Pulmonary artery endothelial cell (primary cell): ENCODE results near the gene CLSTN1. TPM values are rescaled to one million over a fixed set of nuclear protein-coding genes. Genes with fewer than 3 reads are reported as not detected.

Source experiments
- DNase-seq: peaks from one replicate; pipeline ENCODE4 v3.0.0-alpha.2; 2011; ENCODE audit warnings: low read depth, low spot score
- total RNA-seq: library from RNA; depleted of rRNA; stranded (reverse); fragments of >200 nt; gene quantifications from 2 replicates; pipeline ENCODE4 v1.2.3, GENCODE V29; 2014

The CLSTN1 gene
- total RNA-seq, 1 donor from 2014 or later: 79.8 TPM

- no peak for DNase-seq
These were observed 136.5 kb downstream of the CLSTN1 start for GRCh38 chr1:9687120-9687873.

- no peak for DNase-seq
These were observed 139.0 kb downstream of the CLSTN1 start for GRCh38 chr1:9684801-9685200.

- DNase-seq: no peak
These were observed 142.9 kb downstream of the CLSTN1 start for GRCh38 chr1:9680828-9681227.

GRCh38 chr1:9680091-9680490, 143.7 kb downstream of the CLSTN1 start:
- DNase-seq: no peak

Other genes with a start within 250 kb of the CLSTN1 start
- gene TMEM201, start 235.1 kb downstream of the CLSTN1 start, total RNA-seq: 5.9 and 6.0 TPM in 2 replicates
- 5.4 and 5.7 TPM in 2 replicates for gene PIK3CD, start 172.2 kb downstream of the CLSTN1 start, total RNA-seq
- gene CTNNBIP1, start 86.3 kb upstream of the CLSTN1 start, total RNA-seq: 32.4 and 48.7 TPM in 2 replicates
- gene LZIC, start 119.4 kb upstream of the CLSTN1 start, total RNA-seq: 23.7 and 31.6 TPM in 2 replicates
- gene NMNAT1, start 119.5 kb upstream of the CLSTN1 start, total RNA-seq: 10.6 and 11.8 TPM in 2 replicates
- 0.26 TPM in 1 of 2 replicates, not detected in the other for gene RBP7, start 173.3 kb upstream of the CLSTN1 start, total RNA-seq
- gene UBE4B, start 209.0 kb upstream of the CLSTN1 start, total RNA-seq: 17.3 and 24.2 TPM in 2 replicates